GM23248 (cell line): Measurements from ENCODE around the gene GSDME.

Experiments
- EZH2 ChIP-seq: fragments of 200-600 bp; sonication (generic); IDR thresholded peaks from 2 replicates; pipeline ENCODE4 v1.6.1; 2018; ENCODE audit warnings: antibody characterized with exemption, mild to moderate bottlenecking; ENCODE audit not compliant: insufficient read depth, poor library complexity, severe bottlenecking
- EZH2phosphoT487 ChIP-seq: fragments of 200-600 bp; sonication (generic); IDR thresholded peaks from 2 replicates; pipeline ENCODE4 v1.6.1; 2018; ENCODE audit warnings: antibody characterized with exemption, moderate library complexity, mild to moderate bottlenecking, low read depth; ENCODE audit not compliant: insufficient read depth

- TF ChIP-seq EZH2 (no peak), EZH2phosphoT487 (no peak)
These were observed 54.0 kb downstream of the GSDME start for GRCh38 chr7:24703296-24703695.
